Liver (tissue), 3 donors: ENCODE measurements around the gene BBS10.

Experiments
- CTCF ChIP-seq: fragments of 150-350 bp; IDR thresholded peaks from 2 replicates; pipeline ENCODE4 v1.5.1; 2017; ENCODE audit warnings: improper control_type of control experiment, low read depth, low read length; ENCODE audit not compliant: missing input control
- EGR1 ChIP-seq, 2 donors: IDR thresholded peaks; 2 replicates each; pipeline ENCODE4 v1.6.1; 2016 to 2018; ENCODE audit warnings: antibody characterized with exemption in 2 of 2, low read depth in 2 of 2
- GABPA ChIP-seq, 2 donors: IDR thresholded peaks in 1 of 2; conservative IDR thresholded peaks in 1 of 2; 2 replicates each; pipeline ENCODE4 v1.6.1; 2016; ENCODE audit warnings: antibody characterized with exemption in 2 of 2, mild to moderate bottlenecking in 1 of 2, moderate library complexity in 1 of 2
- HNF4A ChIP-seq, 2 donors: conservative IDR thresholded peaks; 2 replicates each; pipeline ENCODE4 v1.6.1; 2016; ENCODE audit warnings: antibody characterized with exemption in 2 of 2, mild to moderate bottlenecking in 2 of 2
- HNF4G ChIP-seq: IDR thresholded peaks from 2 replicates; pipeline ENCODE4 v1.6.1; 2016; ENCODE audit warnings: antibody characterized with exemption
- JUND ChIP-seq, 2 donors: IDR thresholded peaks; 2 replicates each; pipeline ENCODE4 v1.6.1; 2016; ENCODE audit warnings: antibody characterized with exemption in 2 of 2
- MAX ChIP-seq: IDR thresholded peaks from 2 replicates; pipeline ENCODE4 v1.6.1; 2016; ENCODE audit warnings: antibody characterized with exemption
- RAD21 ChIP-seq, 2 donors: IDR thresholded peaks; 2 replicates each; pipeline ENCODE4 v1.6.1; 2016; ENCODE audit warnings: antibody characterized with exemption in 2 of 2, mild to moderate bottlenecking in 2 of 2
- REST ChIP-seq: IDR thresholded peaks from 2 replicates; pipeline ENCODE4 v1.6.1; 2016; ENCODE audit warnings: antibody characterized with exemption, mild to moderate bottlenecking
- SP1 ChIP-seq: IDR thresholded peaks from 2 replicates; pipeline ENCODE4 v1.6.1; 2018; ENCODE audit warnings: antibody characterized with exemption, mild to moderate bottlenecking
- TAF1 ChIP-seq: conservative IDR thresholded peaks from 2 replicates; pipeline ENCODE4 v1.6.1; 2016; ENCODE audit warnings: antibody characterized with exemption, mild to moderate bottlenecking
- donor health status: healthy.
- donor health status: healthy.

GRCh38 chr12:76348079-76348901 lies at the start of gene BBS10:
- TF ChIP-seq MAX: peak; percentile 87
- no peak for TF ChIP-seq HNF4A (conservative IDR thresholded peaks at IDR 0.05)
- TF ChIP-seq CTCF: peak; percentile 33
- no peak for TF ChIP-seq JUND (IDR thresholded peaks at IDR 0.05)
- TF ChIP-seq TAF1: peak; percentile 53
- peak; percentile 91 to 97 for TF ChIP-seq GABPA (IDR thresholded peaks at IDR 0.05 in 1 of 2, conservative IDR thresholded peaks at IDR 0.05 in 1 of 2)
- TF ChIP-seq EGR1 (IDR thresholded peaks at IDR 0.05; ENCODE audit: low read depth in 2 of 2): peak in 1 of 2 donors; percentile 28
- TF ChIP-seq REST: peak; percentile 51
- TF ChIP-seq SP1: peak; percentile 33
- TF ChIP-seq RAD21 (IDR thresholded peaks at IDR 0.05): peak; percentile 61 to 68
- TF ChIP-seq HNF4G: no peak
